C4-2B (cell line): ENCODE measurements around the gene NXPH1.
A peak's percentile ranks its signal among the peaks of the same experiment; 100 is the strongest.

Experiments
- H3K27ac ChIP-seq: fragments of 450-650 bp; 2 replicates; pipeline ENCODE4 v1.5.1; 2017
- CTCF ChIP-seq: fragments of 450-650 bp; conservative IDR thresholded peaks from 2 replicates; pipeline ENCODE4 v1.5.1; 2017; ENCODE audit warnings: mild to moderate bottlenecking
- ZFX ChIP-seq: fragments of 450-650 bp; IDR thresholded peaks from 2 replicates; pipeline ENCODE4 v1.6.1; 2017

The NXPH1 gene

GRCh38 chr7:8390262-8390626 lies 43.2 kb upstream of the NXPH1 start:
- H3K27ac ChIP-seq, result no peak overlapping the region
- no peak for TF ChIP-seq ZFX
- TF ChIP-seq CTCF, result no peak

- TF ChIP-seq CTCF, result no peak
- TF ChIP-seq ZFX, result no peak
- H3K27ac ChIP-seq, result no peak overlapping the region
Measured at GRCh38 chr7:8391353-8392062, 41.9 kb upstream of the NXPH1 start.

GRCh38 chr7:8396294-8396693 lies 37.1 kb upstream of the NXPH1 start:
- H3K27ac ChIP-seq, result no peak overlapping the region
- TF ChIP-seq CTCF (no peak), ZFX (no peak)

GRCh38 chr7:8408871-8409270 lies 24.5 kb upstream of the NXPH1 start:
- H3K27ac ChIP-seq, result no peak overlapping the region
- TF ChIP-seq ZFX (no peak), CTCF (no peak)

GRCh38 chr7:8411103-8411502 lies 22.3 kb upstream of the NXPH1 start:
- TF ChIP-seq CTCF (no peak), ZFX (no peak)
- H3K27ac ChIP-seq, result no peak overlapping the region

- no peak for TF ChIP-seq CTCF
- TF ChIP-seq ZFX, result no peak
Measured at GRCh38 chr7:8413600-8413999, 19.8 kb upstream of the NXPH1 start.

GRCh38 chr7:8418629-8419245 lies 14.7 kb upstream of the NXPH1 start:
- TF ChIP-seq CTCF, result peak; percentile 89
- TF ChIP-seq ZFX, result no peak
- no peak overlapping the region for H3K27ac ChIP-seq

More at GRCh38 chr7:8413600-8413999, 19.8 kb upstream of the NXPH1 start:
- no peak overlapping the region for H3K27ac ChIP-seq
